H1 (cell line): Measurements from ENCODE around the gene AURKAIP1. TPM values are rescaled to one million over a fixed set of nuclear protein-coding genes. Genes with fewer than 3 reads are reported as not detected.

Experiments used
- CTCF ChIA-PET: fragments of 300-600 bp; sonication (Branson Sonifier 250); formaldehyde crosslinking; loops from one replicate; lab custom pipeline; 2021; ENCODE audit not compliant: partially characterized antibody; lab: Charles Lee
- POLR2A ChIA-PET: fragments of 300-600 bp; sonication (Branson Sonifier 250); formaldehyde crosslinking; loops from one replicate; lab custom pipeline; 2021; ENCODE audit warnings: inconsistent platforms; ENCODE audit not compliant: partially characterized antibody; lab: Charles Lee
- DNase-seq, 2 experiments: peaks; one replicate each; pipeline versions ENCODE4 v3.0.0 to v3.0.0-alpha.2; 2010 to 2022; ENCODE audit warnings: low spot score in 2 of 2, low read depth in 1 of 2, mixed read lengths in 1 of 2
- FAIRE-seq: peaks from 2 replicates; lab custom pipeline; 2011; peaks lifted over from hg19 to GRCh38; lab: Jason Lieb, UNC
- H2AFZ ChIP-seq: 2 replicates; pipeline ENCODE4 v1.8.1; 2012; ENCODE audit warnings: low read length, inconsistent platforms
- H2AK5ac ChIP-seq: 2 replicates; pipeline ENCODE4 v1.6.1; 2013; ENCODE audit warnings: low read depth, low read length
- H2BK120ac ChIP-seq: replicated peaks from 2 replicates; pipeline ENCODE3; 2013; ENCODE audit warnings: low read depth, low read length, inconsistent platforms
- H2BK12ac ChIP-seq: 2 replicates; pipeline ENCODE4 v1.6.1; 2013; ENCODE audit warnings: low read depth, low read length
- H2BK15ac ChIP-seq: 2 replicates; pipeline ENCODE4 v1.6.1; 2013; ENCODE audit warnings: low read length
- H2BK20ac ChIP-seq: 2 replicates; pipeline ENCODE4 v1.6.1; 2013; ENCODE audit warnings: low read length
- H2BK5ac ChIP-seq: 2 replicates; pipeline ENCODE4 v1.6.1; 2013; ENCODE audit warnings: low read depth, low read length
- H3K14ac ChIP-seq: 2 replicates; pipeline ENCODE4 v1.6.1; 2013; ENCODE audit warnings: inconsistent platforms; ENCODE audit not compliant: insufficient read length
- H3K18ac ChIP-seq: 2 replicates; pipeline ENCODE4 v1.6.1; 2013; ENCODE audit warnings: low read length; ENCODE audit errors: extremely low read depth
- H3K23ac ChIP-seq: 2 replicates; pipeline ENCODE4 v1.6.1; 2013; ENCODE audit warnings: inconsistent platforms; ENCODE audit not compliant: insufficient read length
- H3K23me2 ChIP-seq: 2 replicates; pipeline ENCODE4 v1.6.1; 2013; ENCODE audit warnings: low read depth, low read length
- H3K27ac ChIP-seq: 2 replicates; pipeline ENCODE4 v1.6.1; 2011; ENCODE audit warnings: low read depth, low read length, inconsistent platforms
- H3K27me3 ChIP-seq, 4 experiments: replicated peaks in 1 of 4; 1 replicate in 1 of 4; 2 replicates in 3 of 4; pipeline versions ENCODE4 v1.6.1 to v1.8.1; 2011 to 2013; ENCODE audit warnings: low read length in 3 of 4, mild to moderate bottlenecking in 3 of 4, inconsistent platforms in 2 of 4, mixed read lengths in 2 of 4, moderate library complexity in 1 of 4; ENCODE audit not compliant: control insufficient read depth in 3 of 4, insufficient read depth in 3 of 4; ENCODE audit errors: extremely low read depth in 1 of 4
- H3K36me3 ChIP-seq, 4 experiments: 2 replicates each; pipeline versions ENCODE4 v1.6.1 to v1.8.1; 2011 to 2013; ENCODE audit warnings: mild to moderate bottlenecking in 4 of 4, low read length in 3 of 4, moderate library complexity in 2 of 4, control low read depth in 1 of 4, inconsistent platforms in 1 of 4; ENCODE audit not compliant: insufficient read depth in 4 of 4, control insufficient read depth in 2 of 4
- H3K4ac ChIP-seq: replicated peaks from 2 replicates; pipeline ENCODE3; 2013; ENCODE audit warnings: low read length, low read depth, mixed read lengths, inconsistent platforms; ENCODE audit not compliant: insufficient read length
- H3K4me1 ChIP-seq, 4 experiments: replicated peaks in 1 of 4; 1 replicate in 1 of 4; 2 replicates in 3 of 4; pipeline versions ENCODE4 v1.6.1 to v1.8.1; 2011 to 2013; ENCODE audit warnings: low read length in 3 of 4, inconsistent platforms in 2 of 4, mixed read lengths in 1 of 4; ENCODE audit not compliant: insufficient read depth in 4 of 4, control insufficient read depth in 3 of 4
- H3K4me2 ChIP-seq, 2 experiments: 2 replicates each; pipeline versions ENCODE4 v1.6.1 to v1.8.1; 2011 to 2013; ENCODE audit warnings: low read depth in 2 of 2, low read length in 2 of 2, control low read depth in 1 of 2, inconsistent platforms in 1 of 2, mild to moderate bottlenecking in 1 of 2; ENCODE audit not compliant: insufficient read depth in 1 of 2
- H3K4me3 ChIP-seq, 4 experiments: fragments of 200-600, 300-600 bp in 1 of 4; sonication (generic), shearing (Covaris generic), sonication (Bioruptor Twin) in 1 of 4; 2 replicates each; pipeline versions ENCODE4 v1.5.1 to v1.8.1; 2011 to 2016; ENCODE audit warnings: low read length in 4 of 4, low read depth in 3 of 4, control low read depth in 2 of 4, inconsistent platforms in 2 of 4, mild to moderate bottlenecking in 2 of 4, mixed read lengths in 1 of 4, moderate library complexity in 1 of 4; ENCODE audit not compliant: insufficient read depth in 2 of 4; ENCODE audit errors: extremely low read depth in 1 of 4
- H3K56ac ChIP-seq: replicated peaks from 2 replicates; pipeline ENCODE3; 2013; ENCODE audit warnings: low read depth, mild to moderate bottlenecking, mixed read lengths, low read length, inconsistent platforms; ENCODE audit not compliant: insufficient read length
- H3K79me1 ChIP-seq: 2 replicates; pipeline ENCODE4 v1.6.1; 2013; ENCODE audit warnings: low read depth, low read length, control low read depth
- H3K79me2 ChIP-seq, 2 experiments: 2 replicates each; pipeline versions ENCODE4 v1.6.1 to v1.8.1; 2012 to 2013; ENCODE audit warnings: low read length in 2 of 2, mild to moderate bottlenecking in 2 of 2, inconsistent platforms in 1 of 2; ENCODE audit not compliant: insufficient read depth in 2 of 2, control insufficient read depth in 1 of 2
- H3K9ac ChIP-seq, 4 experiments: replicated peaks in 1 of 4; 1 replicate in 1 of 4; 2 replicates in 3 of 4; pipeline versions ENCODE4 v1.6.1 to v1.8.1; 2011 to 2013; ENCODE audit warnings: low read depth in 3 of 4, low read length in 3 of 4, control low read depth in 2 of 4, mild to moderate bottlenecking in 2 of 4, moderate library complexity in 2 of 4, inconsistent platforms in 1 of 4; ENCODE audit errors: extremely low read depth in 1 of 4
- H3K9me3 ChIP-seq, 2 experiments: 2 replicates each; pipeline versions ENCODE4 v1.6.1 to v1.8.1; 2012 to 2013; ENCODE audit warnings: mild to moderate bottlenecking in 2 of 2, moderate library complexity in 2 of 2, control low read depth in 1 of 2, inconsistent platforms in 1 of 2, low read depth in 1 of 2, low read length in 1 of 2, mixed read lengths in 1 of 2; ENCODE audit not compliant: insufficient read depth in 2 of 2
- H4K20me1 ChIP-seq, 2 experiments: replicated peaks in 1 of 2; 2 replicates each; pipeline versions ENCODE3 to v1.8.1; 2011 to 2013; ENCODE audit warnings: inconsistent platforms in 2 of 2, low read length in 2 of 2, mild to moderate bottlenecking in 1 of 2; ENCODE audit not compliant: insufficient read depth in 2 of 2, control insufficient read depth in 1 of 2
- H4K5ac ChIP-seq: 2 replicates; pipeline ENCODE4 v1.6.1; 2013; ENCODE audit warnings: low read length, low read depth, mixed read lengths, inconsistent platforms; ENCODE audit not compliant: insufficient read length
- H4K8ac ChIP-seq: 2 replicates; pipeline ENCODE4 v1.8.0; 2013; ENCODE audit warnings: mild to moderate bottlenecking, moderate library complexity, low read length, inconsistent platforms; ENCODE audit not compliant: insufficient read depth; ENCODE audit errors: extremely low read depth
- H4K91ac ChIP-seq: replicated peaks from 2 replicates; pipeline ENCODE3; 2013; ENCODE audit warnings: low read length, mixed read lengths, inconsistent platforms; ENCODE audit not compliant: insufficient read length
- BACH1 ChIP-seq: IDR thresholded peaks from 2 replicates; pipeline ENCODE4 v1.6.1; 2012; ENCODE audit warnings: low read length, improper control_type of control experiment
- KDM5A ChIP-seq: fragments of 200-600 bp; IDR thresholded peaks from 2 replicates; pipeline ENCODE4 v1.7.1; 2012; ENCODE audit warnings: mild to moderate bottlenecking, low read length, inconsistent platforms, mixed read lengths
- POLR2A ChIP-seq, 2 experiments: IDR thresholded peaks; 1 replicate in 1 of 2; 2 replicates in 1 of 2; pipeline ENCODE4 v1.6.1; 2011; ENCODE audit warnings: low read depth in 2 of 2, low read length in 2 of 2, mild to moderate bottlenecking in 2 of 2; ENCODE audit errors: control extremely low read depth in 1 of 2
- RFX5 ChIP-seq: IDR thresholded peaks from 2 replicates; pipeline ENCODE4 v1.6.1; 2011; ENCODE audit warnings: low read depth, low read length, improper control_type of control experiment, borderline replicate concordance
- SIRT6 ChIP-seq: IDR thresholded peaks from one replicate; pipeline ENCODE4 v1.7.1; 2012; ENCODE audit warnings: low read length, inconsistent platforms
- WGBS, 2 experiments: shearing (Covaris generic) in 1 of 2; methylation state at CpG; one replicate each; pipeline versions ENCODE4 v1.1.6 to v1.1.7; 2013 to 2015; ENCODE audit warnings: low lambda C conversion rate in 2 of 2, mixed read lengths in 2 of 2, inconsistent platforms in 1 of 2, low coverage in 1 of 2, missing lambda C conversion rate in 1 of 2; ENCODE audit not compliant: insufficient replicate concordance in 2 of 2, insufficient coverage in 1 of 2, insufficient read length in 1 of 2; ENCODE audit errors: extremely low coverage in 1 of 2, missing lambda C conversion rate in 1 of 2; 5-methylcytosine and 5-hydroxymethylcytosine counted together
- polyA plus RNA-seq, 7 experiments: library from polyadenylated mRNA; depleted of rRNA in 3 of 7; stranded (reverse) in 5 of 7; unstranded in 2 of 7; fragments of >200 nt in 5 of 7; fragments of 200-250 nt in 2 of 7; gene quantifications; 1 replicate in 5 of 7; 2 replicates in 1 of 7; 4 replicates in 1 of 7; pipeline versions ENCODE4 v1.2.1 to v1.2.3, GENCODE V29; 2011 to 2013; ENCODE audit warnings: missing spikeins in 2 of 7, mixed read lengths in 2 of 7
- total RNA-seq: library from RNA; stranded (reverse); fragmentation: NEBNext Ultra II Directional; extraction: Animal tissue kit (Norgen Biotek cat#: 25700); gene quantifications from 2 replicates; pipeline ENCODE4 v1.2.1, GENCODE V29; 2021
- TF ChIP-seq, protein P1 (sequence below): IDR thresholded peaks from 2 replicates; pipeline ENCODE4 v1.6.1; 2011; ENCODE audit warnings: low read length, improper control_type of control experiment

AURKAIP1 gene
- total and polyA plus RNA-seq, 2 of the 8 experiments (the other 6 are each of a cell fraction or from before 2014, with no cell fraction given): 87.8 to 194 TPM

DNA sequence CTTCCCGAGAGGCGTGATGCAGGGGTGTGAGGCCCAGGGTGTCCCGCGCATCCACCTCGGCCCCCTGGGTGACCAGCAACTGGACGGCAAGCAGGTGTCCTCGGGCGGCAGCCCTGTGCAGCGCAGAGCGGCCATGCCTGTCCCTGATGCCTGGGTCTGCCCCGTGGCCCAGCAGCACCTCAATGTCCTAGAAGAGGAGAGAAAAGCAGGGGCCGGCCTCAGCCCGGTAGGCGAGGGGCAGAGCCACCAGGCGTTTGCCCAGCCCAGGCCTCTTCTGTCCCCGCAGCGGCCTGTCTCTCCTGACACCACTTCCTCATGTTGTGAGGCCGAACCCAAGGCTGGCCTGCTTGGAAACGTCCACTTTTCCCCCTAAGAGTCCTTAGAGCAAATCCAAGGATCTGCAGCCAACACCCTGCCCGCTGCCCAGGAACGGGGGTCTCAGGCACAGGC is 44.4 kb upstream of the AURKAIP1 start:
- peak overlapping the region; percentile 89 for H4K91ac ChIP-seq
- peak overlapping the region; percentile 7 to 50 (median 26); a peak in 5 of 8 replicates for H3K4me3 ChIP-seq
- H2BK120ac ChIP-seq: peak overlapping the region; percentile 64
- H2BK12ac ChIP-seq: peak overlapping the region; percentile 90; the same call in 1 of the 2 replicates
- peak overlapping the region; percentile 3; the same call in 1 of the 2 replicates for H2AFZ ChIP-seq
- TF ChIP-seq KDM5A (no peak), POLR2A (IDR thresholded peaks at IDR 0.05; ENCODE audit: control extremely low read depth in 1 of 2, low read depth in 2 of 2, low read length in 2 of 2) (no peak), BACH1 (no peak), RFX5 (no peak), SIRT6 (no peak)
- TF ChIP-seq, protein P1, sequence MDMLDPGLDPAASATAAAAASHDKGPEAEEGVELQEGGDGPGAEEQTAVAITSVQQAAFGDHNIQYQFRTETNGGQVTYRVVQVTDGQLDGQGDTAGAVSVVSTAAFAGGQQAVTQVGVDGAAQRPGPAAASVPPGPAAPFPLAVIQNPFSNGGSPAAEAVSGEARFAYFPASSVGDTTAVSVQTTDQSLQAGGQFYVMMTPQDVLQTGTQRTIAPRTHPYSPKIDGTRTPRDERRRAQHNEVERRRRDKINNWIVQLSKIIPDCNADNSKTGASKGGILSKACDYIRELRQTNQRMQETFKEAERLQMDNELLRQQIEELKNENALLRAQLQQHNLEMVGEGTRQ: no peak
- no peaks in the 10 kb centered on the region for H3K36me3 ChIP-seq
- DNase-seq (no peak), FAIRE-seq (no peak)
- H2BK15ac ChIP-seq: peak overlapping the region; percentile 100; the same call in 1 of the 2 replicates
- CTCF ChIA-PET: interaction anchor here (0.9 to 1.6 kb wide), 3 partner anchors 10 to 15 kb away, joined by 3 to 5 read pairs (median 3); no protein-coding TSS in a partner anchor
- no peaks in the 10 kb centered on the region; a peak in 2 of 7 replicates for H3K27me3 ChIP-seq
- no peak overlapping the region for H3K14ac ChIP-seq
- H2BK20ac ChIP-seq: no peak overlapping the region
- peak overlapping the region; percentile 88 for H4K8ac ChIP-seq
- no peak overlapping the region for H3K9ac ChIP-seq
- H4K20me1 ChIP-seq: no peaks in the 10 kb centered on the region
- no peak overlapping the region for H3K23ac ChIP-seq
- H3K4me1 ChIP-seq: peaks cover 0 to 29% (median 23%) of the 10 kb centered on the region in 4 experiments; a peak in 6 of 7 replicates
- H4K5ac ChIP-seq: peak overlapping the region; percentile 57
- peak overlapping the region; percentile 83; the same call in 1 of the 2 replicates for H3K18ac ChIP-seq
- peak overlapping the region; percentile 44 to 65; a peak in 3 of 4 replicates for H3K4me2 ChIP-seq
- POLR2A ChIA-PET: interaction anchor here (0.6 to 22.9 kb wide), 10 partner anchors 8 to 102 kb away, joined by 3 to 515 read pairs (median 6); partner anchors contain the start of genes CCNL2, MRPL20 and VWA1
- WGBS, 2 experiments: 91% methylated on average over 16 of the region's 21 CpGs; no CpG with 5 or more reads in 1 of the 2 experiments
- H3K79me1 ChIP-seq: no peaks in the 10 kb centered on the region
- H3K23me2 ChIP-seq: peaks cover 6% of the 10 kb centered on the region; the same call in 1 of the 2 replicates
- no peaks in the 10 kb centered on the region for H3K79me2 ChIP-seq
- H2AK5ac ChIP-seq: peak overlapping the region; percentile 92; the same call in 1 of the 2 replicates
- H3K27ac ChIP-seq: no peak overlapping the region
- H2BK5ac ChIP-seq: peak overlapping the region; percentile 71; the same call in 1 of the 2 replicates
- H3K4ac ChIP-seq: peak overlapping the region; percentile 96
- H3K9me3 ChIP-seq: no peaks in the 10 kb centered on the region
- H3K56ac ChIP-seq: no peak overlapping the region
